ENCODE data around the gene TAOK1. TPM values are rescaled to one million over a fixed set of nuclear protein-coding genes. Genes with fewer than 3 reads are reported as not detected.
A peak's percentile ranks its signal among the peaks of the same experiment; 100 is the strongest.

TAOK1 gene
- total and polyA plus RNA-seq, 10 of the 15 experiments (the other 5 are each of a cell fraction or from before 2014, with no cell fraction given): 2.0 to 27.1 (median 11.8) TPM

DNA sequence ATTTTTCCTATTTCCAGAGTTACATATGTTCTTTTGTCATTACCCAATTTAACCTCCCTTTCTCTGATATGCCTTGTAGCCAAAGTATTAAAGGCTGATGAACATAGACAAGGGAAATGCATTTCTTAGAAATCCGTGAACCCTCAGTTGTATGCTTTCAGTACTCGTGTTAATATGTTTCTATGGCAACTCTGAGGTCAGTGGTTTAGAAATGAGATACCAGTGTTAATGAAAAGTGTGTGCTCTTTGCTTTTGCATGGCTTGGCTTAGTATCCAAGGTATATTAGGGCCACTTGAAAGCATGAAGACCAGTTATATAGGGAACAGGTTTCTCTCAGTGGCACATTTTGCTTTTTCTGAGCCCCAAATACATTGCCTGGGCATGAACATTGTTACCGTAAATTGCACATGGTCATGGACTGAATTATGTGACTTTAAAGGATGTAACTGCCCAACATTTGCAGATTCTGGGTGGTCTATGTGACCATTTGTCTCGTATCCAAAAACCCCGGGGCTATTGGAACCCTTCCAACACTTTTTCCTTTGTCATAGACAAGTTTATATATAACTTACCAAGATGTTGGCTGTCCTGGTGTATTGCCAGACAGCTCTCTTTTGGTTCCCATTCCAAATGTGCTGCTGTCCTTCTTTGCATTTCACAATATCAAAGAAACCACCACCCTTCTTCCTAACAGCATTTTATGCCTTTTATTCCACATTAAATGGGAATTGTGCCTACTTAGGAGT is 159.2 kb downstream of the TAOK1 start (continued):
- TF ChIP-seq ESRRA (IDR thresholded peaks at IDR 0.05; ENCODE audit: low read length): no peak
- TF ChIP-seq NBN (IDR thresholded peaks at IDR 0.05): peak; percentile 38; the same call in 1 of the 2 replicates
- no peak for TF ChIP-seq WRNIP1 (IDR thresholded peaks at IDR 0.05; ENCODE audit: borderline replicate concordance, low read depth, low read length)
- TF ChIP-seq, protein P1, sequence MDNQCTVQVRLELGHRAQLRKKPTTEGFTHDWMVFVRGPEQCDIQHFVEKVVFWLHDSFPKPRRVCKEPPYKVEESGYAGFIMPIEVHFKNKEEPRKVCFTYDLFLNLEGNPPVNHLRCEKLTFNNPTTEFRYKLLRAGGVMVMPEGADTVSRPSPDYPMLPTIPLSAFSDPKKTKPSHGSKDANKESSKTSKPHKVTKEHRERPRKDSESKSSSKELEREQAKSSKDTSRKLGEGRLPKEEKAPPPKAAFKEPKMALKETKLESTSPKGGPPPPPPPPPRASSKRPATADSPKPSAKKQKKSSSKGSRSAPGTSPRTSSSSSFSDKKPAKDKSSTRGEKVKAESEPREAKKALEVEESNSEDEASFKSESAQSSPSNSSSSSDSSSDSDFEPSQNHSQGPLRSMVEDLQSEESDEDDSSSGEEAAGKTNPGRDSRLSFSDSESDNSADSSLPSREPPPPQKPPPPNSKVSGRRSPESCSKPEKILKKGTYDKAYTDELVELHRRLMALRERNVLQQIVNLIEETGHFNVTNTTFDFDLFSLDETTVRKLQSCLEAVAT (IDR thresholded peaks at IDR 0.05): 0 out of 2 replicates have a peak, but pooled peaks have one; percentile 36
- no peak for TF ChIP-seq SP1 (IDR thresholded peaks at IDR 0.05; ENCODE audit: low read depth, low read length)
- no peak for TF ChIP-seq POLR2AphosphoS2 (IDR thresholded peaks at IDR 0.05; ENCODE audit: low read depth, low read length)
- no peak for TF ChIP-seq ZNF24 (IDR thresholded peaks at IDR 0.05)
- TF ChIP-seq FOXK2 (IDR thresholded peaks at IDR 0.05): no peak
- TF ChIP-seq, protein P2, sequence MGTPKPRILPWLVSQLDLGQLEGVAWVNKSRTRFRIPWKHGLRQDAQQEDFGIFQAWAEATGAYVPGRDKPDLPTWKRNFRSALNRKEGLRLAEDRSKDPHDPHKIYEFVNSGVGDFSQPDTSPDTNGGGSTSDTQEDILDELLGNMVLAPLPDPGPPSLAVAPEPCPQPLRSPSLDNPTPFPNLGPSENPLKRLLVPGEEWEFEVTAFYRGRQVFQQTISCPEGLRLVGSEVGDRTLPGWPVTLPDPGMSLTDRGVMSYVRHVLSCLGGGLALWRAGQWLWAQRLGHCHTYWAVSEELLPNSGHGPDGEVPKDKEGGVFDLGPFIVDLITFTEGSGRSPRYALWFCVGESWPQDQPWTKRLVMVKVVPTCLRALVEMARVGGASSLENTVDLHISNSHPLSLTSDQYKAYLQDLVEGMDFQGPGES (IDR thresholded peaks at IDR 0.05): no peak
- no peak for TF ChIP-seq TCF7 (IDR thresholded peaks at IDR 0.05; ENCODE audit: borderline replicate concordance)

DNA sequence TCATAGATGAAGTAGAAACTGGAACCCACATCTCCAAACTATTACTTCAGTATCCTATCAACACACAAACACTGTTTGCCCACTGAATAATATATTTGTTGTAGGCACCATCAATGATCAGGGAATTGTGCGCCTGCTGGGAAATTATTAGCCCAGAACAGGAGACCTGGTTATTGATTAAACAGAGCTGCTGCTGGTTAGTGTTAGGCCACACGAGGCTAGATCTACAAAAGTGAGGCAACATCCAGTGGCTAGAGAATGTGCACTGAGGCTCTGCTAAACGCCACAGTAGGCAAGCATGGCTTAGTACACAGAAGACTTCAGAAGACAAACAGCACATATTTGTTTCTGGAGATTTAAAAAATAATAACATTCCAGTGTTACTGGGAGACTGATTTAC is 165.7 kb downstream of the TAOK1 start:
- ChIA-PET SMC1A (ENCODE audit: uncharacterized antibody, unreplicated experiment) (interaction anchor here (1.1 to 1.4 kb wide), 3 partner anchors 10 to 329 kb away, joined by 3 read pairs; no protein-coding TSS in a partner anchor), RAD21 (ENCODE audit: unreplicated experiment) (interaction anchor here (1.2 kb wide), 1 partner anchor 10 kb away, joined by 3 read pairs; no protein-coding TSS in a partner anchor), CTCF (interaction anchor here (0.6 to 2.5 kb wide), 7 partner anchors 10 to 186 kb away, joined by 3 to 11 read pairs (median 4); no protein-coding TSS in a partner anchor), POLR2A (no interaction called here)
- intact Hi-C loops (cut with micrococcal nuclease; ENCODE audit: unreplicated experiment) (no loop called here), in situ Hi-C loops (cut with MboI) (no loop called here)
- Histone ChIP-seq H3K79me2 (ENCODE audit: control insufficient read depth, insufficient read depth, low read length) (no peaks in the 10 kb centered on the region), H3K27me3 (replicated peaks in 1 of 2; ENCODE audit: control insufficient read depth in 2 of 2, insufficient read depth in 2 of 2, low read length in 1 of 2) (no peaks in the 10 kb centered on the region), H3K4me1 (ENCODE audit: control insufficient read depth, insufficient read depth, low read length) (peaks cover 30% of the 10 kb centered on the region), H3K9ac (ENCODE audit: control insufficient read depth, insufficient read depth, low read length) (no peak overlapping the region), H3K27ac (ENCODE audit: control insufficient read depth, insufficient read depth) (no peak overlapping the region), H4K20me1 (ENCODE audit: control insufficient read depth, insufficient read depth) (no peaks in the 10 kb centered on the region), H2AFZ (ENCODE audit: control insufficient read depth, low read depth, low read length) (no peak overlapping the region), H3K4me3 (no peak overlapping the region), H3K9me3 (replicated peaks; ENCODE audit: control insufficient read depth, insufficient read depth, low read length) (no peaks in the 10 kb centered on the region), H3K4me2 (ENCODE audit: control insufficient read depth, insufficient read depth) (no peak overlapping the region), H3K36me3 (ENCODE audit: control insufficient read depth in 2 of 2, insufficient read depth in 2 of 2, low read length in 1 of 2) (no peaks in the 10 kb centered on the region; a peak in 1 of 4 replicates)
- BruUV-seq (replicated peaks): no TSS peak
- no peak for DNase-seq (ENCODE audit: low read depth, low spot score)
- no peak for FAIRE-seq
- no peak for ATAC-seq
- WGBS (ENCODE audit: insufficient coverage, insufficient replicate concordance, low lambda C conversion rate, missing lambda C conversion rate): 45% methylated on average over 3 of the region's 3 CpGs
- TF ChIP-seq ZZZ3 (IDR thresholded peaks at IDR 0.05; ENCODE audit: control insufficient read depth, insufficient read length, low read depth) (no peak), TAF1 (IDR thresholded peaks at IDR 0.05; ENCODE audit: borderline replicate concordance, low read depth, low read length) (no peak), SPI1 (IDR thresholded peaks at IDR 0.05; ENCODE audit: borderline replicate concordance, insufficient read depth, low read depth, low read length) (no peak), RAD21 (IDR thresholded peaks at IDR 0.05; ENCODE audit: insufficient read depth, low read depth, low read length) (no peak), CBX3 (IDR thresholded peaks at IDR 0.05; ENCODE audit: borderline replicate concordance, low read depth) (no peak)
- TF ChIP-seq, protein P3, sequence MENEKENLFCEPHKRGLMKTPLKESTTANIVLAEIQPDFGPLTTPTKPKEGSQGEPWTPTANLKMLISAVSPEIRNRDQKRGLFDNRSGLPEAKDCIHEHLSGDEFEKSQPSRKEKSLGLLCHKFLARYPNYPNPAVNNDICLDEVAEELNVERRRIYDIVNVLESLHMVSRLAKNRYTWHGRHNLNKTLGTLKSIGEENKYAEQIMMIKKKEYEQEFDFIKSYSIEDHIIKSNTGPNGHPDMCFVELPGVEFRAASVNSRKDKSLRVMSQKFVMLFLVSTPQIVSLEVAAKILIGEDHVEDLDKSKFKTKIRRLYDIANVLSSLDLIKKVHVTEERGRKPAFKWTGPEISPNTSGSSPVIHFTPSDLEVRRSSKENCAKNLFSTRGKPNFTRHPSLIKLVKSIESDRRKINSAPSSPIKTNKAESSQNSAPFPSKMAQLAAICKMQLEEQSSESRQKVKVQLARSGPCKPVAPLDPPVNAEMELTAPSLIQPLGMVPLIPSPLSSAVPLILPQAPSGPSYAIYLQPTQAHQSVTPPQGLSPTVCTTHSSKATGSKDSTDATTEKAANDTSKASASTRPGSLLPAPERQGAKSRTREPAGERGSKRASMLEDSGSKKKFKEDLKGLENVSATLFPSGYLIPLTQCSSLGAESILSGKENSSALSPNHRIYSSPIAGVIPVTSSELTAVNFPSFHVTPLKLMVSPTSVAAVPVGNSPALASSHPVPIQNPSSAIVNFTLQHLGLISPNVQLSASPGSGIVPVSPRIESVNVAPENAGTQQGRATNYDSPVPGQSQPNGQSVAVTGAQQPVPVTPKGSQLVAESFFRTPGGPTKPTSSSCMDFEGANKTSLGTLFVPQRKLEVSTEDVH (IDR thresholded peaks at IDR 0.05; ENCODE audit: low read depth, partially characterized antibody): no peak

All from GM12878 (cell line).